HG03457 (cell line): ENCODE results near the gene ITIH5.

Source experiments
- ATAC-seq: cut with Tn5 transposase; IDR thresholded peaks from one replicate; pipeline ENCODE4 v1.9.1; 2021; ENCODE audit warnings: moderate number of reproducible peaks; ENCODE audit not compliant: unreplicated experiment

Gene ITIH5

GRCh38 chr10:7587168-7587864 is 79.5 kb downstream of the ITIH5 start:
- no peak for ATAC-seq

GRCh38 chr10:7585228-7585627 is 81.5 kb downstream of the ITIH5 start:
- no peak for ATAC-seq

- no peak for ATAC-seq
Observed at GRCh38 chr10:7583626-7584025, 83.1 kb downstream of the ITIH5 start.

- ATAC-seq, result no peak
Observed at GRCh38 chr10:7580520-7580919, 86.2 kb downstream of the ITIH5 start.

GRCh38 chr10:7579681-7580080 is 87.1 kb downstream of the ITIH5 start:
- no peak for ATAC-seq

- no peak for ATAC-seq
Observed at GRCh38 chr10:7577579-7577978, 89.2 kb downstream of the ITIH5 start.

- ATAC-seq, result no peak
Observed at GRCh38 chr10:7577176-7577575, 89.6 kb downstream of the ITIH5 start.

- no peak for ATAC-seq
Observed at GRCh38 chr10:7576340-7576739, 90.4 kb downstream of the ITIH5 start.

- ATAC-seq, result no peak
Observed at GRCh38 chr10:7572391-7572790, 94.4 kb downstream of the ITIH5 start.

- ATAC-seq, result no peak
Observed at GRCh38 chr10:7571981-7572380, 94.8 kb downstream of the ITIH5 start.

GRCh38 chr10:7567911-7568620 is 98.7 kb downstream of the ITIH5 start:
- no peak for ATAC-seq

GRCh38 chr10:7566891-7567290 is 99.9 kb downstream of the ITIH5 start:
- ATAC-seq, result no peak

GRCh38 chr10:7565871-7566270 is 100.9 kb downstream of the ITIH5 start:
- ATAC-seq, result no peak

- ATAC-seq, result no peak
Observed at GRCh38 chr10:7563770-7564169, 103.0 kb downstream of the ITIH5 start.

- no peak for ATAC-seq
Observed at GRCh38 chr10:7563368-7563767, 103.4 kb downstream of the ITIH5 start.

- ATAC-seq, result no peak
Observed at GRCh38 chr10:7561985-7562384, 104.8 kb downstream of the ITIH5 start.

- no peak for ATAC-seq
Observed at GRCh38 chr10:7561216-7561893, 105.4 kb downstream of the ITIH5 start.

- ATAC-seq, result no peak
Observed at GRCh38 chr10:7560519-7560918, 106.2 kb downstream of the ITIH5 start.

- ATAC-seq, result no peak
Observed at GRCh38 chr10:7559386-7559785, 107.4 kb downstream of the ITIH5 start.

GRCh38 chr10:7558036-7558435 is 108.7 kb downstream of the ITIH5 start:
- ATAC-seq, result no peak

GRCh38 chr10:7553531-7553930 is 113.2 kb downstream of the ITIH5 start:
- no peak for ATAC-seq
